H1 (cell line): ENCODE results near the gene TIMP1. TPM values are rescaled to one million over a fixed set of nuclear protein-coding genes. Genes with fewer than 3 reads are reported as not detected.
A peak's percentile ranks its signal among the peaks of the same experiment; 100 is the strongest.

Source experiments
- ATF2 ChIP-seq: IDR thresholded peaks from 2 replicates; pipeline ENCODE4 v1.6.1; 2012; ENCODE audit warnings: low read length, inconsistent platforms
- BACH1 ChIP-seq: IDR thresholded peaks from 2 replicates; pipeline ENCODE4 v1.6.1; 2012; ENCODE audit warnings: low read length, improper control_type of control experiment
- CBX5 ChIP-seq: fragments of 300-800, 300-1000 bp; sonication (generic); IDR thresholded peaks from 2 replicates; pipeline ENCODE4 v1.7.1; 2016; ENCODE audit warnings: antibody characterized with exemption, low read length, low read depth
- CHD1 ChIP-seq: IDR thresholded peaks from 2 replicates; pipeline ENCODE4 v1.6.1; 2012; ENCODE audit warnings: low read depth, low read length, improper control_type of control experiment
- CREB1 ChIP-seq: IDR thresholded peaks from 2 replicates; pipeline ENCODE4 v1.6.1; 2012; ENCODE audit warnings: inconsistent platforms
- EGR1 ChIP-seq: IDR thresholded peaks from 2 replicates; pipeline ENCODE4 v1.6.1; 2011; ENCODE audit warnings: low read depth, low read length, borderline replicate concordance
- FOSL1 ChIP-seq: IDR thresholded peaks from 2 replicates; pipeline ENCODE4 v1.6.1; 2011; ENCODE audit warnings: mild to moderate bottlenecking, low read depth, low read length, moderate library complexity; ENCODE audit not compliant: insufficient read depth
- KDM1A ChIP-seq: fragments of 200-600, 300-600 bp; sonication (generic); IDR thresholded peaks from 2 replicates; pipeline ENCODE4 v1.7.1; 2016; ENCODE audit warnings: mild to moderate bottlenecking, low read length, borderline replicate concordance
- KDM4A ChIP-seq: IDR thresholded peaks from one replicate; pipeline ENCODE4 v1.7.1; 2012; ENCODE audit warnings: low read depth, mild to moderate bottlenecking, moderate library complexity, low read length, inconsistent platforms; ENCODE audit not compliant: severe bottlenecking
- KDM5A ChIP-seq: fragments of 200-600 bp; IDR thresholded peaks from 2 replicates; pipeline ENCODE4 v1.7.1; 2012; ENCODE audit warnings: mild to moderate bottlenecking, low read length, inconsistent platforms, mixed read lengths
- NRF1 ChIP-seq: IDR thresholded peaks from 2 replicates; pipeline ENCODE4 v1.6.1; 2011; ENCODE audit warnings: mild to moderate bottlenecking, low read depth, low read length, improper control_type of control experiment
- POLR2A ChIP-seq, 2 experiments: IDR thresholded peaks; 1 replicate in 1 of 2; 2 replicates in 1 of 2; pipeline ENCODE4 v1.6.1; 2011; ENCODE audit warnings: low read depth in 2 of 2, low read length in 2 of 2, mild to moderate bottlenecking in 2 of 2; ENCODE audit errors: control extremely low read depth in 1 of 2
- POU5F1 ChIP-seq: IDR thresholded peaks from 2 replicates; pipeline ENCODE4 v1.6.1; 2011; ENCODE audit warnings: low read depth, mild to moderate bottlenecking, low read length, moderate library complexity
- RBBP5 ChIP-seq: IDR thresholded peaks from 2 replicates; pipeline ENCODE4 v1.7.1; 2012; ENCODE audit warnings: low read depth, mild to moderate bottlenecking, inconsistent platforms, low read length, moderate library complexity, borderline replicate concordance
- RFX5 ChIP-seq: IDR thresholded peaks from 2 replicates; pipeline ENCODE4 v1.6.1; 2011; ENCODE audit warnings: low read depth, low read length, improper control_type of control experiment, borderline replicate concordance
- RXRA ChIP-seq: IDR thresholded peaks from 2 replicates; pipeline ENCODE4 v1.6.1; 2011; ENCODE audit warnings: low read depth, mild to moderate bottlenecking, low read length, moderate library complexity; ENCODE audit not compliant: insufficient read depth
- SIN3A ChIP-seq, 2 experiments: IDR thresholded peaks in 1 of 2; conservative IDR thresholded peaks in 1 of 2; 2 replicates each; pipeline ENCODE4 v1.6.1; 2011 to 2012; ENCODE audit warnings: low read length in 2 of 2, improper control_type of control experiment in 1 of 2, low read depth in 1 of 2, mild to moderate bottlenecking in 1 of 2
- SIRT6 ChIP-seq: IDR thresholded peaks from one replicate; pipeline ENCODE4 v1.7.1; 2012; ENCODE audit warnings: low read length, inconsistent platforms
- SRF ChIP-seq: IDR thresholded peaks from 2 replicates; pipeline ENCODE4 v1.6.1; 2011; ENCODE audit warnings: mild to moderate bottlenecking, low read depth, low read length, moderate library complexity
- TAF7 ChIP-seq: optimal IDR thresholded peaks from 2 replicates; pipeline ENCODE3; 2011; ENCODE audit warnings: low read depth, mild to moderate bottlenecking, inconsistent platforms, low read length, moderate library complexity, borderline replicate concordance
- ZNF274 ChIP-seq: IDR thresholded peaks from 2 replicates; pipeline ENCODE4 v1.7.0; 2012; ENCODE audit warnings: low read length, borderline replicate concordance; ENCODE audit errors: extremely low read depth
- polyA plus RNA-seq, 7 experiments: library from polyadenylated mRNA; depleted of rRNA in 3 of 7; stranded (reverse) in 5 of 7; unstranded in 2 of 7; fragments of >200 nt in 5 of 7; fragments of 200-250 nt in 2 of 7; gene quantifications; 1 replicate in 5 of 7; 2 replicates in 1 of 7; 4 replicates in 1 of 7; pipeline versions ENCODE4 v1.2.1 to v1.2.3, GENCODE V29; 2011 to 2013; ENCODE audit warnings: missing spikeins in 2 of 7, mixed read lengths in 2 of 7
- total RNA-seq: library from RNA; stranded (reverse); fragmentation: NEBNext Ultra II Directional; extraction: Animal tissue kit (Norgen Biotek cat#: 25700); gene quantifications from 2 replicates; pipeline ENCODE4 v1.2.1, GENCODE V29; 2021

Gene TIMP1
- total and polyA plus RNA-seq, 2 of the 8 experiments (the other 6 are each of a cell fraction or from before 2014, with no cell fraction given), result 58.6 to 142 TPM

- TF ChIP-seq FOSL1 (no peak), EGR1 (no peak; the same call in 1 of the 2 replicates), NRF1 (no peak), TAF7 (no peak), KDM4A (no peak), ATF2 (no peak), ZNF274 (no peak), RBBP5 (no peak), POLR2A (IDR thresholded peaks at IDR 0.05; ENCODE audit: control extremely low read depth in 1 of 2, low read depth in 2 of 2, low read length in 2 of 2) (peak in 1 of 2 experiments; percentile 40; a peak in 1 of 3 replicates), CHD1 (no peak), SIRT6 (no peak), BACH1 (no peak), CBX5 (no peak), KDM1A (no peak), RXRA (no peak), SRF (no peak), KDM5A (no peak), CREB1 (no peak), POU5F1 (no peak), RFX5 (no peak), SIN3A (conservative IDR thresholded peaks at IDR 0.05 in 1 of 2, IDR thresholded peaks at IDR 0.05 in 1 of 2; ENCODE audit: low read depth in 1 of 2, low read length in 2 of 2) (no peak)
These were observed 41.3 kb upstream of the TIMP1 start (continued) for GRCh38 chrX:47540754-47541538.
